ENCODE data around the gene KRTAP10-12.

KRTAP10-12 gene

GRCh38 chr21:44726826-44727225 lies 29.9 kb downstream of the KRTAP10-12 start:
- peaks cover 4% of the 10 kb centered on the region for H3K27me3 ChIP-seq (ENCODE audit: control insufficient read depth, insufficient read depth, low read length)

GRCh38 chr21:44727321-44727720 lies 30.3 kb downstream of the KRTAP10-12 start:
- Histone ChIP-seq H3K4me3 (ENCODE audit: low read length) (no peak overlapping the region), H3K4me1 (ENCODE audit: control insufficient read depth, insufficient read depth, low read length) (no peaks in the 10 kb centered on the region), H3K27me3 (ENCODE audit: control insufficient read depth, insufficient read depth, low read length) (peaks cover 4% of the 10 kb centered on the region), H3K36me3 (ENCODE audit: control insufficient read depth, insufficient read depth, low read length) (no peaks in the 10 kb centered on the region), H3K27ac (ENCODE audit: low read depth, low read length) (no peak overlapping the region), H3K9ac (ENCODE audit: low read length) (no peak overlapping the region)

More at GRCh38 chr21:44726826-44727225, 29.9 kb downstream of the KRTAP10-12 start:
- no peak overlapping the region for H3K27ac ChIP-seq (ENCODE audit: low read depth, low read length)
- H3K9ac ChIP-seq (ENCODE audit: low read length), result no peak overlapping the region
- no peaks in the 10 kb centered on the region for H3K4me1 ChIP-seq (ENCODE audit: control insufficient read depth, insufficient read depth, low read length)
- H3K4me3 ChIP-seq (ENCODE audit: low read length), result no peak overlapping the region
- no peaks in the 10 kb centered on the region for H3K36me3 ChIP-seq (ENCODE audit: control insufficient read depth, insufficient read depth, low read length)

GRCh38 chr21:44727757-44728156 lies 30.8 kb downstream of the KRTAP10-12 start:
- Histone ChIP-seq H3K4me1 (ENCODE audit: control insufficient read depth, insufficient read depth, low read length) (no peaks in the 10 kb centered on the region), H3K9ac (ENCODE audit: low read length) (no peak overlapping the region), H3K4me3 (ENCODE audit: low read length) (no peak overlapping the region), H3K27ac (ENCODE audit: low read depth, low read length) (no peak overlapping the region), H3K27me3 (ENCODE audit: control insufficient read depth, insufficient read depth, low read length) (peaks cover 4% of the 10 kb centered on the region), H3K36me3 (ENCODE audit: control insufficient read depth, insufficient read depth, low read length) (no peaks in the 10 kb centered on the region)

- Histone ChIP-seq H3K36me3 (ENCODE audit: control insufficient read depth, insufficient read depth, low read length) (no peaks in the 10 kb centered on the region), H3K4me3 (ENCODE audit: low read length) (no peak overlapping the region), H3K4me1 (ENCODE audit: control insufficient read depth, insufficient read depth, low read length) (no peaks in the 10 kb centered on the region), H3K9ac (ENCODE audit: low read length) (no peak overlapping the region), H3K27ac (ENCODE audit: low read depth, low read length) (no peak overlapping the region), H3K27me3 (ENCODE audit: control insufficient read depth, insufficient read depth, low read length) (no peaks in the 10 kb centered on the region)
Measured at GRCh38 chr21:44728716-44729115, 31.7 kb downstream of the KRTAP10-12 start.

- H3K36me3 ChIP-seq (ENCODE audit: control insufficient read depth, insufficient read depth, low read length), result no peaks in the 10 kb centered on the region
- H3K4me1 ChIP-seq (ENCODE audit: control insufficient read depth, insufficient read depth, low read length), result no peaks in the 10 kb centered on the region
- no peak overlapping the region for H3K4me3 ChIP-seq (ENCODE audit: low read length)
- no peak overlapping the region for H3K27ac ChIP-seq (ENCODE audit: low read depth, low read length)
- no peaks in the 10 kb centered on the region for H3K27me3 ChIP-seq (ENCODE audit: control insufficient read depth, insufficient read depth, low read length)
- no peak overlapping the region for H3K9ac ChIP-seq (ENCODE audit: low read length)
Measured at GRCh38 chr21:44729336-44730027, 32.5 kb downstream of the KRTAP10-12 start.

GRCh38 chr21:44730028-44730395 lies 33.0 kb downstream of the KRTAP10-12 start:
- no peaks in the 10 kb centered on the region for H3K27me3 ChIP-seq (ENCODE audit: control insufficient read depth, insufficient read depth, low read length)
- no peaks in the 10 kb centered on the region for H3K36me3 ChIP-seq (ENCODE audit: control insufficient read depth, insufficient read depth, low read length)
- no peak overlapping the region for H3K4me3 ChIP-seq (ENCODE audit: low read length)
- H3K9ac ChIP-seq (ENCODE audit: low read length), result no peak overlapping the region
- H3K4me1 ChIP-seq (ENCODE audit: control insufficient read depth, insufficient read depth, low read length), result no peaks in the 10 kb centered on the region
- H3K27ac ChIP-seq (ENCODE audit: low read depth, low read length), result no peak overlapping the region

- H3K9ac ChIP-seq (ENCODE audit: low read length), result no peak overlapping the region
- H3K4me3 ChIP-seq (ENCODE audit: low read length), result no peak overlapping the region
- no peaks in the 10 kb centered on the region for H3K27me3 ChIP-seq (ENCODE audit: control insufficient read depth, insufficient read depth, low read length)
- no peak overlapping the region for H3K27ac ChIP-seq (ENCODE audit: low read depth, low read length)
- H3K36me3 ChIP-seq (ENCODE audit: control insufficient read depth, insufficient read depth, low read length), result no peaks in the 10 kb centered on the region
- no peaks in the 10 kb centered on the region for H3K4me1 ChIP-seq (ENCODE audit: control insufficient read depth, insufficient read depth, low read length)
Measured at GRCh38 chr21:44730951-44731579, 34.1 kb downstream of the KRTAP10-12 start.

- no peak overlapping the region for H3K4me3 ChIP-seq (ENCODE audit: low read length)
- H3K9ac ChIP-seq (ENCODE audit: low read length), result no peak overlapping the region
- H3K27ac ChIP-seq (ENCODE audit: low read depth, low read length), result no peak overlapping the region
- H3K27me3 ChIP-seq (ENCODE audit: control insufficient read depth, insufficient read depth, low read length), result no peaks in the 10 kb centered on the region
- H3K36me3 ChIP-seq (ENCODE audit: control insufficient read depth, insufficient read depth, low read length), result no peaks in the 10 kb centered on the region
- H3K4me1 ChIP-seq (ENCODE audit: control insufficient read depth, insufficient read depth, low read length), result no peaks in the 10 kb centered on the region
Measured at GRCh38 chr21:44732263-44732662, 35.3 kb downstream of the KRTAP10-12 start.

- Histone ChIP-seq H3K27ac (ENCODE audit: low read depth, low read length) (no peak overlapping the region), H3K4me1 (ENCODE audit: control insufficient read depth, insufficient read depth, low read length) (no peaks in the 10 kb centered on the region), H3K36me3 (ENCODE audit: control insufficient read depth, insufficient read depth, low read length) (no peaks in the 10 kb centered on the region), H3K4me3 (ENCODE audit: low read length) (no peak overlapping the region), H3K9ac (ENCODE audit: low read length) (no peak overlapping the region), H3K27me3 (ENCODE audit: control insufficient read depth, insufficient read depth, low read length) (no peaks in the 10 kb centered on the region)
Measured at GRCh38 chr21:44732956-44733355, 36.0 kb downstream of the KRTAP10-12 start.

GRCh38 chr21:44734026-44734745 lies 37.2 kb downstream of the KRTAP10-12 start:
- H3K9ac ChIP-seq (ENCODE audit: low read length), result no peak overlapping the region
- H3K27ac ChIP-seq (ENCODE audit: low read depth, low read length), result no peak overlapping the region
- no peaks in the 10 kb centered on the region for H3K27me3 ChIP-seq (ENCODE audit: control insufficient read depth, insufficient read depth, low read length)
- H3K4me3 ChIP-seq (ENCODE audit: low read length), result no peak overlapping the region
- H3K4me1 ChIP-seq (ENCODE audit: control insufficient read depth, insufficient read depth, low read length), result no peaks in the 10 kb centered on the region
- H3K36me3 ChIP-seq (ENCODE audit: control insufficient read depth, insufficient read depth, low read length), result no peaks in the 10 kb centered on the region

GRCh38 chr21:44734841-44735240 lies 37.9 kb downstream of the KRTAP10-12 start:
- no peak overlapping the region for H3K27ac ChIP-seq (ENCODE audit: low read depth, low read length)
- H3K4me1 ChIP-seq (ENCODE audit: control insufficient read depth, insufficient read depth, low read length), result no peaks in the 10 kb centered on the region

GRCh38 chr21:44735821-44736220 lies 38.8 kb downstream of the KRTAP10-12 start:
- Histone ChIP-seq H3K27me3 (ENCODE audit: control insufficient read depth, insufficient read depth, low read length) (no peaks in the 10 kb centered on the region), H3K4me3 (ENCODE audit: low read length) (no peak overlapping the region), H3K4me1 (ENCODE audit: control insufficient read depth, insufficient read depth, low read length) (no peaks in the 10 kb centered on the region), H3K36me3 (ENCODE audit: control insufficient read depth, insufficient read depth, low read length) (no peaks in the 10 kb centered on the region), H3K9ac (ENCODE audit: low read length) (no peak overlapping the region), H3K27ac (ENCODE audit: low read depth, low read length) (no peak overlapping the region)

More at GRCh38 chr21:44734841-44735240, 37.9 kb downstream of the KRTAP10-12 start:
- no peak overlapping the region for H3K4me3 ChIP-seq (ENCODE audit: low read length)
- no peaks in the 10 kb centered on the region for H3K36me3 ChIP-seq (ENCODE audit: control insufficient read depth, insufficient read depth, low read length)
- H3K27me3 ChIP-seq (ENCODE audit: control insufficient read depth, insufficient read depth, low read length), result no peaks in the 10 kb centered on the region
- no peak overlapping the region for H3K9ac ChIP-seq (ENCODE audit: low read length)
